ENCODE data around the gene ZNF800.

ZNF800 gene

DNA sequence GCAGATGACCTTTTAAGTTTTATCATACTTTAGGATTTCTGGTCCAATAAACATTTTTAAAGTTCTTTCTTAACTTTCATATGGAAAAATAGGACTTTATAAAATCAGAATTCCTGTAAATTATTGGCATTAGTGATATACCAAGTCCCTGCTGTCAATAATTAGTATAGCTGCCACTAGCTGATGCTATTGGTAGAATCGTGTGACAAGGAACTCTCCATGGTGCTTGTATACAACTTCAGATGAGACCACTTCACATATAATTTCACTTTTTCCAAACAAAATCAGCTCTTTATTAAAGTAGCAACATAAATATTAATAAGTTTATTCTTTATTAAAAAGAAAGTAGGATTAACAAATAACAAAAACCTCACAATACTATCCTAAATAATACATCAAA is 49.9 kb downstream of the ZNF800 start:
- Histone ChIP-seq H3K27me3 (replicated peaks; ENCODE audit: insufficient read depth, low read length) (no peaks in the 10 kb centered on the region), H4K20me1 (ENCODE audit: insufficient read depth, low read length) (no peaks in the 10 kb centered on the region), H3K4me1 (ENCODE audit: low read length) (no peaks in the 10 kb centered on the region), H3K9ac (ENCODE audit: low read length) (no peak overlapping the region), H3K4me3 (ENCODE audit: low read length) (no peak overlapping the region), H3F3A (ENCODE audit: insufficient read depth, low read length) (no peaks in the 10 kb centered on the region), H3K27ac (ENCODE audit: low read length) (no peak overlapping the region), H2AFZ (ENCODE audit: low read length) (no peak overlapping the region), H3K9me3 (replicated peaks; ENCODE audit: insufficient read depth, low read length) (no peaks in the 10 kb centered on the region), H3K79me2 (ENCODE audit: low read length) (no peaks in the 10 kb centered on the region), H3K9me2 (replicated peaks; ENCODE audit: insufficient read depth, low read length) (no peaks in the 10 kb centered on the region), H3K4me2 (ENCODE audit: low read depth, low read length) (no peak overlapping the region), H3K36me3 (replicated peaks; ENCODE audit: insufficient read depth, low read length) (no peaks in the 10 kb centered on the region)
- no peak for DNase-seq
- TF ChIP-seq, protein P1, sequence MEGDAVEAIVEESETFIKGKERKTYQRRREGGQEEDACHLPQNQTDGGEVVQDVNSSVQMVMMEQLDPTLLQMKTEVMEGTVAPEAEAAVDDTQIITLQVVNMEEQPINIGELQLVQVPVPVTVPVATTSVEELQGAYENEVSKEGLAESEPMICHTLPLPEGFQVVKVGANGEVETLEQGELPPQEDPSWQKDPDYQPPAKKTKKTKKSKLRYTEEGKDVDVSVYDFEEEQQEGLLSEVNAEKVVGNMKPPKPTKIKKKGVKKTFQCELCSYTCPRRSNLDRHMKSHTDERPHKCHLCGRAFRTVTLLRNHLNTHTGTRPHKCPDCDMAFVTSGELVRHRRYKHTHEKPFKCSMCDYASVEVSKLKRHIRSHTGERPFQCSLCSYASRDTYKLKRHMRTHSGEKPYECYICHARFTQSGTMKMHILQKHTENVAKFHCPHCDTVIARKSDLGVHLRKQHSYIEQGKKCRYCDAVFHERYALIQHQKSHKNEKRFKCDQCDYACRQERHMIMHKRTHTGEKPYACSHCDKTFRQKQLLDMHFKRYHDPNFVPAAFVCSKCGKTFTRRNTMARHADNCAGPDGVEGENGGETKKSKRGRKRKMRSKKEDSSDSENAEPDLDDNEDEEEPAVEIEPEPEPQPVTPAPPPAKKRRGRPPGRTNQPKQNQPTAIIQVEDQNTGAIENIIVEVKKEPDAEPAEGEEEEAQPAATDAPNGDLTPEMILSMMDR (IDR thresholded peaks at IDR 0.05; ENCODE audit: low read length) = no peak
- TF ChIP-seq EZH2phosphoT487 (IDR thresholded peaks at IDR 0.05; ENCODE audit: low read length) (no peak), EZH2 (optimal IDR thresholded peaks at IDR 0.05; ENCODE audit: low read depth, low read length) (no peak)

DNA sequence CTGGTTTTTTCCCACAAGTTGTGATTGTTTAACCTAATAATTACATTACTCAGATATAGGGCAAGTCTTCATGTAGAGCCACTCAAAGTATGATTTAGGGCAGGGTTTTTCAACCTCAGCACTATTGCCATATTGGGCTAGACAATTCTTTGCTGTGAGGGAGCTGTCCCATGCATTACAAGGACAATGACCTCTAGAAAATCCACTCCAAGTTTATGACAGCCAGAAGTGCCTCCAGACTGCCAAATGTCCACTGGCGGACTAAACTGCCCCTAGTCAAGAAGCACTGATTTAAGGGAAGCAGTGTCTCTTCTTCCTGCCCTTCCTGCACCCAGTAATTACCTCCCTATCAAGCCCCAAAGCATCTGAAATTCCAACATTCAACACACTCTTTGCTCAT is 54.4 kb downstream of the ZNF800 start:
- TF ChIP-seq, protein P1 (IDR thresholded peaks at IDR 0.05; ENCODE audit: low read length) = no peak
- no peak for TF ChIP-seq EZH2 (optimal IDR thresholded peaks at IDR 0.05; ENCODE audit: low read depth, low read length)
- TF ChIP-seq EZH2phosphoT487 (IDR thresholded peaks at IDR 0.05; ENCODE audit: low read length) = no peak
- Histone ChIP-seq H3K4me3 (ENCODE audit: low read length) (no peak overlapping the region), H4K20me1 (ENCODE audit: insufficient read depth, low read length) (no peaks in the 10 kb centered on the region), H3F3A (ENCODE audit: insufficient read depth, low read length) (no peaks in the 10 kb centered on the region), H3K9me2 (replicated peaks; ENCODE audit: insufficient read depth, low read length) (no peaks in the 10 kb centered on the region), H3K79me2 (ENCODE audit: low read length) (no peaks in the 10 kb centered on the region), H3K4me2 (ENCODE audit: low read depth, low read length) (no peak overlapping the region), H3K9ac (ENCODE audit: low read length) (no peak overlapping the region), H2AFZ (ENCODE audit: low read length) (no peak overlapping the region), H3K27ac (ENCODE audit: low read length) (no peak overlapping the region), H3K4me1 (ENCODE audit: low read length) (no peaks in the 10 kb centered on the region), H3K9me3 (replicated peaks; ENCODE audit: insufficient read depth, low read length) (no peaks in the 10 kb centered on the region), H3K36me3 (replicated peaks; ENCODE audit: insufficient read depth, low read length) (no peaks in the 10 kb centered on the region), H3K27me3 (replicated peaks; ENCODE audit: insufficient read depth, low read length) (no peaks in the 10 kb centered on the region)
- no peak for DNase-seq

DNA sequence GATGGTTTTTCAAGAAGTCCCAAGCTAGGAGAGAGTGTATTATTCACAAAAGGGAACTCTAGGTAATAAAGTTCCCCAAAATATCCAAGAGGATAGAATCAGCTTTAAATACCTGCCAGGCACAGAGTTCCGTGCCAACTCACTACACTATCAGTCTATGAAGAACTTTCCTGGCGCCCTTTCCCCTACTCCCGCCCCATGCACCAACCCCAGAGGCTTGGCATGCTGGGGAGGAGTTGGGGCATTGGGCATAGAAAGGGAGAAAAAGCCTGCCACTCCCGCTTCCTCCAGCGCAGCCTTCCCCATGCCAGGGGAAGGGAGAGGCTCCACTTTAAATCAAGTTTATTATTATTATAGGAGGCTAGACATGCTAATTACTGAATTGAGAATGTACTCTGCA is 54.9 kb downstream of the ZNF800 start:
- Histone ChIP-seq H4K20me1 (ENCODE audit: insufficient read depth, low read length) (no peaks in the 10 kb centered on the region), H3K9me2 (replicated peaks; ENCODE audit: insufficient read depth, low read length) (no peaks in the 10 kb centered on the region), H3K4me3 (ENCODE audit: low read length) (no peak overlapping the region), H3K9me3 (replicated peaks; ENCODE audit: insufficient read depth, low read length) (no peaks in the 10 kb centered on the region), H2AFZ (ENCODE audit: low read length) (no peak overlapping the region), H3K27ac (ENCODE audit: low read length) (no peak overlapping the region), H3F3A (ENCODE audit: insufficient read depth, low read length) (no peaks in the 10 kb centered on the region), H3K4me2 (ENCODE audit: low read depth, low read length) (no peak overlapping the region), H3K79me2 (ENCODE audit: low read length) (no peaks in the 10 kb centered on the region), H3K36me3 (replicated peaks; ENCODE audit: insufficient read depth, low read length) (no peaks in the 10 kb centered on the region), H3K27me3 (replicated peaks; ENCODE audit: insufficient read depth, low read length) (no peaks in the 10 kb centered on the region), H3K4me1 (ENCODE audit: low read length) (no peaks in the 10 kb centered on the region), H3K9ac (ENCODE audit: low read length) (no peak overlapping the region)
- no peak for DNase-seq
- TF ChIP-seq, protein P1 (IDR thresholded peaks at IDR 0.05; ENCODE audit: low read length) = no peak
- TF ChIP-seq EZH2phosphoT487 (IDR thresholded peaks at IDR 0.05; ENCODE audit: low read length) (no peak), EZH2 (optimal IDR thresholded peaks at IDR 0.05; ENCODE audit: low read depth, low read length) (no peak)
